ENCODE results near the gene CDH4. TPM values are rescaled to one million over a fixed set of nuclear protein-coding genes. Genes with fewer than 3 reads are reported as not detected.

The CDH4 gene
- total and polyA plus RNA-seq, 2 donors (not counting 3 experiments of a cell fraction or from before 2014, with no cell fraction given) = 0.17 to 0.51 TPM

GRCh38 chr20:61805781-61806180, 553.7 kb downstream of the CDH4 start:
- H3K9me3 ChIP-seq (replicated peaks; ENCODE audit: control insufficient read depth, insufficient read depth, low read length) = no peaks in the 10 kb centered on the region
- H2AFZ ChIP-seq (ENCODE audit: low read depth, low read length) = no peak overlapping the region
- DNase-seq (ENCODE audit: low read depth, low spot score) = no peak
- POLR2A ChIA-PET = no interaction called here
- dilution Hi-C loops (cut with MboI; ENCODE audit: extremely low pct_ligation_motif_present, low sequenced_read_pairs) (no loop called here), intact Hi-C loops (cut with micrococcal nuclease) (no loop called here)
- no peaks in the 10 kb centered on the region for H3K4me1 ChIP-seq (ENCODE audit: control insufficient read depth, extremely low read depth, insufficient read depth, low read length)
- H3K9ac ChIP-seq (replicated peaks; ENCODE audit: extremely low read depth, insufficient read depth, low read length) = no peak overlapping the region
- H3K36me3 ChIP-seq (ENCODE audit: control insufficient read depth in 2 of 2, extremely low read depth in 1 of 2, insufficient read depth in 2 of 2, low read length in 2 of 2) = no peaks in the 10 kb centered on the region
- no peaks in the 10 kb centered on the region for H3K79me2 ChIP-seq (ENCODE audit: control insufficient read depth, insufficient read depth, low read length)
- CTCF ChIA-PET = no interaction called here
- TF ChIP-seq CTCF (IDR thresholded peaks at IDR 0.05; ENCODE audit: extremely low read depth in 1 of 2, insufficient read depth in 1 of 2, low read depth in 1 of 2, low read length in 2 of 2) = no peak
- no peak for TF ChIP-seq POLR2A (IDR thresholded peaks at IDR 0.05; ENCODE audit: low read depth, low read length)
- TF ChIP-seq MAX (IDR thresholded peaks at IDR 0.05; ENCODE audit: insufficient read depth, insufficient read length) = no peak
- no peak for TF ChIP-seq EZH2 (IDR thresholded peaks at IDR 0.05; ENCODE audit: borderline replicate concordance, low read depth, low read length, severe bottlenecking)
- TF ChIP-seq JUN (IDR thresholded peaks at IDR 0.05; ENCODE audit: borderline replicate concordance, insufficient read depth, insufficient read length, low read depth) = no peak
- no peak for TF ChIP-seq FOS (IDR thresholded peaks at IDR 0.05; ENCODE audit: borderline replicate concordance, insufficient read depth, low read length)
- TF ChIP-seq MYC (IDR thresholded peaks at IDR 0.05; ENCODE audit: low read depth, low read length) = no peak
- no peak for TF ChIP-seq POLR2AphosphoS5 (IDR thresholded peaks at IDR 0.05; ENCODE audit: insufficient read depth, low read depth, low read length)
- TF ChIP-seq GATA2 (IDR thresholded peaks at IDR 0.05; ENCODE audit: insufficient read depth, insufficient read length, low read depth, low read length) = no peak
- no peak for FAIRE-seq
- BruUV-seq (replicated peaks) = no TSS peak
- H3K4me2 ChIP-seq (ENCODE audit: insufficient read depth, low read length) = no peak overlapping the region
- H3K9me1 ChIP-seq (replicated peaks; ENCODE audit: control insufficient read depth, extremely low read depth, insufficient read depth, low read length) = no peaks in the 10 kb centered on the region
- H3K27me3 ChIP-seq (ENCODE audit: control insufficient read depth in 2 of 2, insufficient read depth in 2 of 2, low read length in 2 of 2) = no peaks in the 10 kb centered on the region
- H3K27ac ChIP-seq (ENCODE audit: insufficient read depth, low read depth, low read length) = no peak overlapping the region
- no peak overlapping the region for H3K4me3 ChIP-seq (replicated peaks in 1 of 3; ENCODE audit: insufficient read depth in 1 of 3, low read depth in 1 of 3, low read length in 3 of 3)
- no peaks in the 10 kb centered on the region for H4K20me1 ChIP-seq (replicated peaks; ENCODE audit: control insufficient read depth, extremely low read depth, insufficient read depth, low read length)

All from endothelial cell of umbilical vein (primary cell).